Uterus (tissue), 4 donors: Measurements from ENCODE around the gene DOLK. TPM values are rescaled to one million over a fixed set of nuclear protein-coding genes. Genes with fewer than 3 reads are reported as not detected.

ENCODE experiments used
- DNase-seq, 2 donors: peaks; one replicate each; pipeline ENCODE4 v3.0.0-alpha.2; 2019 to 2020
- H3K27ac ChIP-seq, 2 donors: fragments of 200-600 bp; sonication (generic); 1 replicate in 1 of 2; 2 replicates in 1 of 2; pipeline ENCODE4 v1.5.1; 2016 to 2018
- H3K27me3 ChIP-seq, 2 donors: fragments of 200-600 bp; sonication (generic); one replicate each; pipeline ENCODE4 v1.5.1; 2018 to 2019; ENCODE audit warnings: control low read depth in 1 of 2
- H3K36me3 ChIP-seq, 2 donors: fragments of 200-600 bp; sonication (generic); one replicate each; pipeline ENCODE4 v1.5.1; 2019; ENCODE audit warnings: control low read depth in 1 of 2
- H3K4me1 ChIP-seq, 2 donors: fragments of 200-600 bp; sonication (generic); one replicate each; pipeline ENCODE4 v1.5.1; 2018 to 2019; ENCODE audit warnings: control low read depth in 1 of 2
- H3K4me3 ChIP-seq, 2 donors: fragments of 200-600 bp; sonication (generic); 1 replicate in 1 of 2; 2 replicates in 1 of 2; pipeline ENCODE4 v1.5.1; 2018 to 2019; ENCODE audit warnings: mild to moderate bottlenecking in 1 of 2
- H3K9me3 ChIP-seq, 2 donors: fragments of 200-600 bp; sonication (generic); one replicate each; pipeline ENCODE4 v1.5.1; 2019; ENCODE audit warnings: control low read depth in 1 of 2
- POLR2A ChIP-seq, 2 donors: fragments of 450-650 bp; IDR thresholded peaks; one replicate each; pipeline ENCODE4 v1.6.1; 2016; ENCODE audit warnings: antibody characterized with exemption in 2 of 2, mild to moderate bottlenecking in 1 of 2, moderate library complexity in 1 of 2
- intact Hi-C: fragments of 100-400 bp; cut with DNase I; formaldehyde crosslinking; loops from one replicate; pipeline ENCODE4 v1.15.1; 2023; ENCODE audit warnings: low total_unique reads
- total RNA-seq, 4 donors: library from RNA; depleted of rRNA in 3 of 4; stranded (reverse); fragments of >200 nt in 3 of 4; gene quantifications; one replicate each; pipeline versions ENCODE4 v1.1.0 to v1.2.4, GENCODE V29; 2014 to 2023
- TF ChIP-seq, protein P1 (sequence below), 4 experiments: fragments of 200-600 bp in 2 of 4; fragments of 450-650 bp in 2 of 4; sonication (generic) in 2 of 4; IDR thresholded peaks; one replicate each; pipeline ENCODE4 v1.5.1; 2016 to 2019; ENCODE audit warnings: antibody characterized with exemption in 4 of 4, mild to moderate bottlenecking in 2 of 4, moderate library complexity in 1 of 4
- donor health status: DM: yes; HTN: yes; CAD: no.

Gene DOLK
- total RNA-seq, 4 donors from 2014 or later: 10.0 to 22.3 (median 13.6) TPM

- intact Hi-C loops: no loop called here
- no peaks in the 10 kb centered on the region for H3K4me1 ChIP-seq
- peak overlapping the region in 1 of 2 donors; percentile 72 for H3K27ac ChIP-seq
- DNase-seq: peak in 1 of 2 donors; percentile 16
- H3K9me3 ChIP-seq: no peaks in the 10 kb centered on the region
- no peak for TF ChIP-seq POLR2A (IDR thresholded peaks at IDR 0.05)
- TF ChIP-seq, protein P1, sequence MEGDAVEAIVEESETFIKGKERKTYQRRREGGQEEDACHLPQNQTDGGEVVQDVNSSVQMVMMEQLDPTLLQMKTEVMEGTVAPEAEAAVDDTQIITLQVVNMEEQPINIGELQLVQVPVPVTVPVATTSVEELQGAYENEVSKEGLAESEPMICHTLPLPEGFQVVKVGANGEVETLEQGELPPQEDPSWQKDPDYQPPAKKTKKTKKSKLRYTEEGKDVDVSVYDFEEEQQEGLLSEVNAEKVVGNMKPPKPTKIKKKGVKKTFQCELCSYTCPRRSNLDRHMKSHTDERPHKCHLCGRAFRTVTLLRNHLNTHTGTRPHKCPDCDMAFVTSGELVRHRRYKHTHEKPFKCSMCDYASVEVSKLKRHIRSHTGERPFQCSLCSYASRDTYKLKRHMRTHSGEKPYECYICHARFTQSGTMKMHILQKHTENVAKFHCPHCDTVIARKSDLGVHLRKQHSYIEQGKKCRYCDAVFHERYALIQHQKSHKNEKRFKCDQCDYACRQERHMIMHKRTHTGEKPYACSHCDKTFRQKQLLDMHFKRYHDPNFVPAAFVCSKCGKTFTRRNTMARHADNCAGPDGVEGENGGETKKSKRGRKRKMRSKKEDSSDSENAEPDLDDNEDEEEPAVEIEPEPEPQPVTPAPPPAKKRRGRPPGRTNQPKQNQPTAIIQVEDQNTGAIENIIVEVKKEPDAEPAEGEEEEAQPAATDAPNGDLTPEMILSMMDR (IDR thresholded peaks at IDR 0.05): no peak
- H3K4me3 ChIP-seq: no peak overlapping the region
- H3K27me3 ChIP-seq: no peaks in the 10 kb centered on the region
- no peaks in the 10 kb centered on the region for H3K36me3 ChIP-seq
Measured at GRCh38 chr9:128940271-128940921, 7.0 kb downstream of the DOLK start.

DNA sequence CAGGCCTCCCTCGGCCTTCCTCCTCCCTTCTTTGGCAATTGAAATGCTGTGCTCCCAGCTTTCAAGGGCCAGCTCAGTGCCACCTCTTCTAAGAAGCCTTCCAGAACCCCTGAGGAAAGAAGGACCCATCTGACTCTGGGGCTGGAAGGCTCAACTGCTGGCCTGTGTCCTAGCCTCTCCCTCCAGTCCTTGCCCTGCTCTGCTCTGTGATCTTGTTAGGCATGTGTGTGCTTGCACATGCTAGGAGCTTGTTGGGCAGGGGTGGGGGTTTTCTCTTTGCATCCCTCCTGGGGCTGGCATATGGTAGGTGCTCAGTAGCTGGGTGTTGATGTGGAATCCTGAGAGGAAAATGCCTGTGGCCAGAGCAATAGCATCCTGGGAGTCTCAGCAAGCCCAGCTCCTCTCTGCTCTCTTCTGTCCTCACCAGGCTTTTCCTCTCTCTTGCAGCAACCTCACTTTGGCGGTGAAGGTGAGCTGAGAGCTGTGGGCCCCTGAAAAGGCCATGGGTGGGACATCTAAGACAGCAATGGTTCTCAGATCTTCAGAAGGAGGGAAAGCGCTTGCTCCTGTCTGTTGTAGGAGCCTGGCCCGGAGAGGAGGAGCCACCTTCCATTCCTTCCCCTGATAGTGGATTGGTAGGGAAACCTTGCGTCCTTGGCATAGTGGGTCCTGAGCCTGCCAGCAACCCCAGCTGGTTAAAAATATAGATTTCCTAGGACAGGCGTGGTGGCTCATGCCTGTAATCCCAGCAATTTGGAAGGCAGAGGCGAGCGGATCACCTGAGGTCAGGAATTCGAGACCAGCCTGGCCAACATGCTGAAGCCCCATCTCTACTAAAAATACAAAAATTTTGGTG lies 9.9 kb downstream of the DOLK start:
- DNase-seq: peak in 1 of 2 donors; percentile 4
- no peak overlapping the region for H3K4me3 ChIP-seq
- H3K27me3 ChIP-seq: no peaks in the 10 kb centered on the region
- TF ChIP-seq POLR2A (IDR thresholded peaks at IDR 0.05): no peak
- TF ChIP-seq, protein P1 (IDR thresholded peaks at IDR 0.05): no peak
- H3K36me3 ChIP-seq: no peaks in the 10 kb centered on the region
- H3K27ac ChIP-seq: no peak overlapping the region
- intact Hi-C loops: no loop called here
- no peaks in the 10 kb centered on the region for H3K4me1 ChIP-seq
- no peaks in the 10 kb centered on the region for H3K9me3 ChIP-seq

- Histone ChIP-seq H3K4me3 (no peak overlapping the region), H3K4me1 (no peaks in the 10 kb centered on the region), H3K36me3 (no peaks in the 10 kb centered on the region), H3K9me3 (no peaks in the 10 kb centered on the region), H3K27ac (no peak overlapping the region), H3K27me3 (no peaks in the 10 kb centered on the region)
- DNase-seq: peak in 1 of 2 donors; percentile 7
- TF ChIP-seq, protein P1 (IDR thresholded peaks at IDR 0.05): no peak
- TF ChIP-seq POLR2A (IDR thresholded peaks at IDR 0.05): no peak
- intact Hi-C loops: no loop called here
Measured at GRCh38 chr9:128936171-128936865, 11.1 kb downstream of the DOLK start.

GRCh38 chr9:128933731-128934130 lies 13.7 kb downstream of the DOLK start:
- H3K9me3 ChIP-seq: no peaks in the 10 kb centered on the region
- DNase-seq: peak in 1 of 2 donors; percentile 1
- intact Hi-C loops: no loop called here
- no peaks in the 10 kb centered on the region for H3K36me3 ChIP-seq
- no peaks in the 10 kb centered on the region for H3K4me1 ChIP-seq
- H3K27ac ChIP-seq: no peak overlapping the region
- TF ChIP-seq, protein P1 (IDR thresholded peaks at IDR 0.05): no peak
- TF ChIP-seq POLR2A (IDR thresholded peaks at IDR 0.05): no peak
- no peaks in the 10 kb centered on the region for H3K27me3 ChIP-seq
- no peak overlapping the region for H3K4me3 ChIP-seq
